HG03354 (cell line): ENCODE data around the gene ZDHHC14.

Experiments used
- ATAC-seq: cut with Tn5 transposase; IDR thresholded peaks from one replicate; pipeline ENCODE4 v1.9.1; 2021; ENCODE audit warnings: mild to moderate bottlenecking; ENCODE audit not compliant: unreplicated experiment, poor library complexity, severe bottlenecking

Gene ZDHHC14

DNA sequence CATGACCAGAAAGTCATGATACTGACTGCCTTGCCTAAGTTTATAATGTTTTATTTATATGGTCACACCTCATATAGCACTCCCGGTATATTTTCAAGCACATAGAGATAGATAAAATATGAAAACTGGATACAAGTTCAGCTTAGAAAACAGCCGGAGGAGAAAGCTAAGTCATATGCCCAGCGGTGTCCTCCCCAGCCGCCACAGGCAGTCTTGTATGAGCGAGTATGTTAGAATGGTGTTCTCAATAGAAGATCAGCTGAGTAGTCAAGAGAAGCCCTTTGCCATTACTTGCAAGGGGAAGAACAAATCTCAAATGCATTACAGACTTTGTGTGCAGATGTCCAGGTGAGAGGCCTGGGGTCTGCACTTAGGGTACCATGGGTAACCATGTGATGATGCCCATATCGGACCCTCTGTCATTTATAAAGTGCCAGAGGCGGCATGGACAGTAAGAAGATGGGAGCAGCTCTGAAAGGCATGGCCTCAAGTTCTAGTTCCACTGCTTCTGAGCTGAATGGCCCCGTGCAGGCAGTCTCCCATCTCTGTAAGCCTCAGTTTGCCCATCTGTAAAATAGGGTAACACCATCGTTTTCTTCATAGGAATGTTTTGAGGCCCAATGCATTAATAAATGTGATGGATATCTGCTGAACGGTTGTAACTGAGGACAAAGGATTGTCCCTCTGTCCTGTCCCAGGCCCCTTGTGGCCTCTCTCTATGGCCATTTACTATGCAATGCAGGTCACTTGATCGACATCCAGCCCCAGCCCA is 246.4 kb downstream of the ZDHHC14 start:
- no peak for ATAC-seq

- no peak for ATAC-seq
Observed at GRCh38 chr6:157628463-157628862, 247.5 kb downstream of the ZDHHC14 start.

DNA sequence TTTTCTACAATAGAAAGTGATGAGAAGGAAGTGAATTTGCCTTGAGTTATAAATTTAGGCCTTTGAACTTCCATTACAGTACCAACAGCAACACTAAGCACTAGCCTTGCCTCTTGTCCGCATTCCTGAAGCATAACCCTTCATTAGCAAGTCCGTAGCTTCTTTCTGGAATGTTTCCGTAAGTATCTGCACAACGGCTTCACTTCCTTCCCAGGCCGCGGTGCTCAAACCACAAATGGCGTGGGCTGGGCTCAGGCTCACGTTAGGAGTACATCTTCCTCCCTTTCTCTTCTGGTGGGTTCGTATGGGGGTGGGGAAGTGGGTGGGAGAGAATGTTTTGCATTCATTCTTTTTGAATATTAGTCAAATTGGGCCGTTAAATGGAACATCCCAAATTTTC is 248.2 kb downstream of the ZDHHC14 start:
- ATAC-seq = no peak

GRCh38 chr6:157630463-157631080 is 249.6 kb downstream of the ZDHHC14 start:
- no peak for ATAC-seq

GRCh38 chr6:157631412-157631811 is 250.4 kb downstream of the ZDHHC14 start:
- ATAC-seq = no peak

- ATAC-seq = no peak
Observed at GRCh38 chr6:157631838-157632614, 251.0 kb downstream of the ZDHHC14 start.

DNA sequence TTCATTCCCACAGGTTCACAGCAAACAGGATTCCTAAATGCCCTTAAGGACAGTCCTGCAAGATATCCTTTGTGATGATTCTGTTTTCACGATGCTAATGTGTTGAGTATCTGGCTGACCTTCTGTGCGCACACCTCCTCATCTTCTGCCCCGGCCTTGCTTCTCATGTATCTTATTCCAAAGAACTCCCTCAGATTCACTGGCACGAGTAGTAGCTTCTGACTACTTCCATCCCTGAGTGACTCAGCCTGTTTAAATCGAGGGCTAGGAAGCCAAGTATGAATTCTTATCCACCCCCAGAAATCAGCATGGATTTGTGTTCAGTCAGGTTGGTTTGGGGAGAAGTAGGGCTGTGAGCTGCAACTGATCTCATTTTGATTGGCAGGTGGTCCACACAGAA is 251.8 kb downstream of the ZDHHC14 start:
- no peak for ATAC-seq

DNA sequence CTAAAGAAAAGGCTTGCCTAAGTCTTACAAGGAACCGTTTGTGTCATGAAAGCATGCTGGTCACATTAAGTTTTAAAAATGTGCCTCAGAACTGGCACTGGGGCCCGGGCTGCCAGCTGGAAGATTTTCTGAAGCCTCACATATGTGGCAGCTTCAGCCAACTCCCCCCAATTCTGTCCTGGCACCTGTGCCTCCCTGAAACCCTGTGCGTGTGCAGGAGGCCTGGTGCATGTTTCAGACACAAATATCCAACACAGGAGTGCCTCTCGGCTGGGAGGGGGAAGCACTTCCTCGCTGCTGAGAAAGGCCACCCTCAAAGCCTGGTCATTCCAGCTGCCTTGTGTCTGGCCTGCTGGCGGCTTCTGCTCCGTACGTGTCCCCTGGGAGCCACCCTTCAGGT is 253.6 kb downstream of the ZDHHC14 start:
- no peak for ATAC-seq

- ATAC-seq = no peak
Observed at GRCh38 chr6:157635388-157636244, 254.6 kb downstream of the ZDHHC14 start.

GRCh38 chr6:157637516-157637915 is 256.5 kb downstream of the ZDHHC14 start:
- ATAC-seq = no peak

DNA sequence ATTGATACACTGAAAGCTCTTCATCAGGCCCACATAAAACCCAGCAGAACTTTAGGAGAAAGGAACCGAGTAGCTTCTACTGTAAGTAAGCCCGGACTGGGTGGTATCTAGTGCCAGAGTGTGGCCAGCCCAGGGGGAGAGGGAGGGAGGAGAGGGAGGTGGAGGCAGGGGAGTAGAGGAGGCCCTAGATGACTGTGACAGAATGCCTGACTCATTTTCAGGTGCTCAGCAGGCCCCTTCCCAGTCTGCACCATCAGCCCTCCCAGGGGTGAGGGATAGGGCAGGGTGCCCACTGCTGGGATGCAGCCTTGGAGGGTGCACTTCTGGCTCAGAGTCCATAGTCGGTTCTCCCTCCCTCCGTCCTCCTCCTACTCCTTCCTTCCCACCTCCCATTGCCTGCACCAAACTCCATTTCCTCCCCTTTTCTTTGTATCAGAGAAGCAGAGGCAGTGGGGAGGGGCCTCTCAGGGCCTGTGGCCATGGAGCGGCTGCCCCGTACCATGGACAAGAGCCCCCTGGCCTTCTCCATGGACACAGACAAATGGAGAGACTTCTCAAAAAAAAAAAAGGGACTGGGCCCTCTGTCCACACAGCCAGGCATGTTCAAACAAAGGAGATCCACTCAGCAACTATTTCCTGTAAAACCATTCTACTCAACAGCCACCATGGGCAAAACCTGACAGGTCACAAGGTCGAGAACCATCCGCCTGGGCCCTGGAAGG is 257.1 kb downstream of the ZDHHC14 start:
- no peak for ATAC-seq

GRCh38 chr6:157638779-157639178 is 257.8 kb downstream of the ZDHHC14 start:
- no peak for ATAC-seq

DNA sequence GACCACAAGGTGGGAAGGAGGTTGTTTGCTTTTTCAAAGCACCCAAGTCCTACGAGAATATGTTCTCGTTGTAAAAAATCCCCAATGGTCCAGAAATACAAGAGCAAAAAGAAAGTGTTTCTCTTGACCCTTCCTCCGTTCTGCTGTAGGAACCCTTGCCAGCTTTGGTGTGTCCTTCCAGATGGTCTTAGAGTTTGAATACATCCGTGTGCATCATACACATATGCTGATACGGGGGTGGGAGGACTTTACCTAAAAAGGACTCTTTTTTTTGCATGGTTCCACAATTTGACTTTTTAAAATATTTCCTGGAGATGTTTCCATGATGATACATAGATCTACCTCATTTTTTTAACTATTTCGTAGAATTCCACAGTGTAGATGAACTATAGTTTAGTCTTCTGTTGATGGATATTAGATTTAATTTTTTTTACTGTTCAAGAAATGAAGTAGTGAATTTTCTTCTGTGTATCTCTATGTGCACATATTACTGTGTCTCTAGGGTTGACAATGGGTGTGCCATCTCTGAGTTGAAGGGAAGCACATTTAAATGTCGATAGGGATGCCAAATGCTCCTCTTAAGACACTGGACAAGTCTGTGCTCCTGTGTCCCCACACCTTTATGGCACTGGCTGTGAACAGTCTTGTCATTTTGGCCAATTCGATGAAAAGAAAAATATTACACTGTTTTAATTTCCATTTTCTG is 259.9 kb downstream of the ZDHHC14 start:
- no peak for ATAC-seq

GRCh38 chr6:157641837-157642236 is 260.8 kb downstream of the ZDHHC14 start:
- no peak for ATAC-seq

DNA sequence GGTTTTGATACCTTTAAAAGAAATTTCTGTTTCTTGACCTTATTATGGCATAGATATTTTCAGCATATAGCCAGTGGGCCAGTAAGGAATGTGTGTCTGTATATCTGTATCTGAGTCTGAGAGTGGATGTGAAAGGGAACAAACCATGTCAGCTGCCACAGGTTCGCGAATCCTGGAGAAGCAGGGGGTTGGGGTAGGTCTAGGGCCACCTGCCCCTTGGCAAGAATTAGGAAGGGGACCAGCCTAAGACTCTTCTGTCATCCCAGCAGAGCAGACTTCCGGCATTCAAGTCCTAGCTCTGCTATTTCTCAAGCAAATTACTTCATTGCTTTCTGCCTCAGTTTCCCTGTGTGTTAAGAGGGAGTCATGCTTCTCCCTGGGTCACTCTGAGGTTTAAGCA is 261.7 kb downstream of the ZDHHC14 start:
- no peak for ATAC-seq

- no peak for ATAC-seq
Observed at GRCh38 chr6:157644043-157644810, 263.2 kb downstream of the ZDHHC14 start.

DNA sequence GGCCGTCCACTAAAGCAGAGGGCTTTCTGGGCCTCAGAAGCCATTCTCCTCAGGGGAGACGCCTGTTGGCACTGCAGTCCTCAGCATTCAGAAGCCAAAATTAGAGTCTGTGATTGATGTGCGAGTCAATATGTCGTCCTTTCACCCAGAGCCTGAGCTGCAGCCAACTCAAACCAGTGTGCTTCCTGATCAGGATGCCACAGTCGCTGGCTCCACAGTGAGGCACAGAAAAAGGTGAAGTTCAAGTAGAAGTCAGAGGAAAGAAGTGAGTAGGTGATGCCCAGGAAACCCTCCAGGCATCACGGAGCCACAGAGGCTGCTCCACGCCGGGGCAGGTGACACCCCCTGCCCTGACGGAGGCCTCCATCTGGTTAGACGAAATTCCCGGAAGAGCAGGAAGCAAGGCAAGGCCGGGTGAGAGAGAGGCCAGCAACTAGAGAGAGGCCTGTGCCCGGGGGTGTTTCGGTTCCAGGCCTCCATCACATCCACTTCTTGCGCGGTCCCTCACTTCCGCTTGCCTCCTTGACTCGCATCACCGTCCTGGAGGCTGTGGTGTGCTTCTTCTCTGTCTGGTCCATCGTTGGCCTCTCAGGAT is 264.3 kb downstream of the ZDHHC14 start:
- no peak for ATAC-seq

DNA sequence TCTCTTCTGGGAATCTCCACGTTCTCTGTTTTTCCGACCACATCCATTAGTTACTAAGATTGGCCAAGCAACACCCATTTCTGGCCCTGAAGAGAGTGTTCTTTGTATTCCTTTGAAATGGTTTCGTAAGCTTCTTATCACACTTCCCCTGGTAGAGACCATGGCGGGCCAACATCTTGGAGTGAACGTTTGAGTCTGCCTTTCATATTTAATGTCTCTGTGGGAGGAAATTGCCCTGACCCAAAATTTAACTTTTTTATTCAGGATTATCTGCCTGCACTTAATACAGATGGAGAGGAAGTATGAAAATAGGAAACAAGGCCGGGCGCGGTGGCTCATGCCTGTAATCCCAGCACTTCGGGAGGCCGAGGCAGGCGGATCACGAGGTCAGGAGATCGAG is 265.0 kb downstream of the ZDHHC14 start:
- no peak for ATAC-seq
